Activated naive CD8-positive, alpha-beta T cell treated with anti-CD3 and anti-CD28 coated beads, Interleukin-2, amount 50 U/mL, for 24 hours (primary cell): Measurements from ENCODE around the gene UGT3A2.

Experiments used
- ATAC-seq: fragments of 150-1000 bp; cut with Tn5 transposase; one replicate; pipeline ENCODE4 v1.10.0; 2021
- DNase-seq: peaks from one replicate; pipeline ENCODE4 v3.0.0; 2021
- H3K27ac Mint-ChIP-seq: one replicate; pipeline ENCODE4 v1.8.0; 2021; ENCODE audit warnings: mild to moderate bottlenecking, mixed read lengths
- H3K27me3 Mint-ChIP-seq: one replicate; pipeline ENCODE4 v1.8.0; 2021; ENCODE audit warnings: mixed read lengths
- H3K36me3 Mint-ChIP-seq: one replicate; pipeline ENCODE4 v1.8.0; 2021; ENCODE audit warnings: low read depth, mixed read lengths
- H3K4me1 Mint-ChIP-seq: one replicate; pipeline ENCODE4 v1.8.0; 2021; ENCODE audit warnings: mixed read lengths
- H3K4me3 Mint-ChIP-seq: one replicate; pipeline ENCODE4 v1.8.0; 2021; ENCODE audit warnings: mild to moderate bottlenecking, moderate library complexity, mixed read lengths
- H3K9me3 Mint-ChIP-seq: one replicate; pipeline ENCODE4 v1.8.0; 2021; ENCODE audit warnings: mixed read lengths

Gene UGT3A2

GRCh38 chr5:36060420-36060887 is 6.2 kb downstream of the UGT3A2 start:
- no peak for DNase-seq
- no peak for ATAC-seq
- Mint-ChIP-seq H3K27me3 (peaks cover 2% of the 10 kb centered on the region), H3K9me3 (no peaks in the 10 kb centered on the region), H3K4me1 (no peaks in the 10 kb centered on the region), H3K36me3 (no peaks in the 10 kb centered on the region), H3K27ac (no peak overlapping the region), H3K4me3 (no peak overlapping the region)

GRCh38 chr5:36059571-36060419 is 6.9 kb downstream of the UGT3A2 start:
- H3K9me3 Mint-ChIP-seq = no peaks in the 10 kb centered on the region
- H3K4me1 Mint-ChIP-seq = no peaks in the 10 kb centered on the region
- H3K4me3 Mint-ChIP-seq = no peak overlapping the region
- peaks cover 2% of the 10 kb centered on the region for H3K27me3 Mint-ChIP-seq
- DNase-seq (no peak), ATAC-seq (no peak)
- H3K36me3 Mint-ChIP-seq = no peaks in the 10 kb centered on the region
- H3K27ac Mint-ChIP-seq = no peak overlapping the region

- Mint-ChIP-seq H3K27ac (no peak overlapping the region), H3K9me3 (no peaks in the 10 kb centered on the region), H3K4me1 (peaks cover 4% of the 10 kb centered on the region), H3K36me3 (no peaks in the 10 kb centered on the region), H3K4me3 (no peak overlapping the region), H3K27me3 (peaks cover 2% of the 10 kb centered on the region)
- no peak for ATAC-seq
- DNase-seq = no peak
Observed at GRCh38 chr5:36058776-36059175, 7.9 kb downstream of the UGT3A2 start.

GRCh38 chr5:36057386-36057785 is 9.3 kb downstream of the UGT3A2 start:
- Mint-ChIP-seq H3K4me3 (no peak overlapping the region), H3K27me3 (peaks cover 2% of the 10 kb centered on the region), H3K9me3 (no peaks in the 10 kb centered on the region), H3K36me3 (no peaks in the 10 kb centered on the region), H3K27ac (no peak overlapping the region), H3K4me1 (peaks cover 4% of the 10 kb centered on the region)
- ATAC-seq (no peak), DNase-seq (no peak)

- H3K27me3 Mint-ChIP-seq = peaks cover 2% of the 10 kb centered on the region
- ATAC-seq = no peak
- no peak overlapping the region for H3K27ac Mint-ChIP-seq
- H3K36me3 Mint-ChIP-seq = no peaks in the 10 kb centered on the region
- H3K4me3 Mint-ChIP-seq = no peak overlapping the region
- no peak for DNase-seq
- H3K9me3 Mint-ChIP-seq = no peaks in the 10 kb centered on the region
- H3K4me1 Mint-ChIP-seq = peaks cover 4% of the 10 kb centered on the region
Observed at GRCh38 chr5:36056422-36056821, 10.3 kb downstream of the UGT3A2 start.

GRCh38 chr5:36055984-36056383 is 10.7 kb downstream of the UGT3A2 start:
- ATAC-seq (no peak), DNase-seq (no peak)
- Mint-ChIP-seq H3K4me1 (peaks cover 4% of the 10 kb centered on the region), H3K36me3 (no peaks in the 10 kb centered on the region), H3K4me3 (no peak overlapping the region), H3K27ac (no peak overlapping the region), H3K9me3 (no peaks in the 10 kb centered on the region), H3K27me3 (peaks cover 4% of the 10 kb centered on the region)

- no peak overlapping the region for H3K27ac Mint-ChIP-seq
- ATAC-seq (no peak), DNase-seq (no peak)
- no peaks in the 10 kb centered on the region for H3K36me3 Mint-ChIP-seq
- H3K9me3 Mint-ChIP-seq = no peaks in the 10 kb centered on the region
- H3K4me3 Mint-ChIP-seq = no peak overlapping the region
- H3K4me1 Mint-ChIP-seq = peaks cover 4% of the 10 kb centered on the region
- H3K27me3 Mint-ChIP-seq = peaks cover 5% of the 10 kb centered on the region
Observed at GRCh38 chr5:36054647-36055046, 12.0 kb downstream of the UGT3A2 start.

GRCh38 chr5:36052538-36052937 is 14.1 kb downstream of the UGT3A2 start:
- no peaks in the 10 kb centered on the region for H3K36me3 Mint-ChIP-seq

GRCh38 chr5:36049949-36050348 is 16.7 kb downstream of the UGT3A2 start:
- Mint-ChIP-seq H3K27me3 (peaks cover 3% of the 10 kb centered on the region), H3K4me1 (peaks cover 4% of the 10 kb centered on the region)
- ATAC-seq = no peak

More at GRCh38 chr5:36052538-36052937, 14.1 kb downstream of the UGT3A2 start:
- Mint-ChIP-seq H3K9me3 (no peaks in the 10 kb centered on the region), H3K27ac (no peak overlapping the region), H3K4me1 (peaks cover 4% of the 10 kb centered on the region), H3K27me3 (peaks cover 5% of the 10 kb centered on the region), H3K4me3 (no peak overlapping the region)
- DNase-seq = no peak
- no peak for ATAC-seq

GRCh38 chr5:36047384-36048160 is 19.1 kb downstream of the UGT3A2 start:
- H3K9me3 Mint-ChIP-seq = no peaks in the 10 kb centered on the region
- no peaks in the 10 kb centered on the region for H3K4me1 Mint-ChIP-seq
- DNase-seq (no peak), ATAC-seq (no peak)
- no peak overlapping the region for H3K4me3 Mint-ChIP-seq
- no peak overlapping the region for H3K27ac Mint-ChIP-seq
- peaks cover 3% of the 10 kb centered on the region for H3K27me3 Mint-ChIP-seq
- no peaks in the 10 kb centered on the region for H3K36me3 Mint-ChIP-seq

More at GRCh38 chr5:36049949-36050348, 16.7 kb downstream of the UGT3A2 start:
- Mint-ChIP-seq H3K27ac (no peak overlapping the region), H3K9me3 (no peaks in the 10 kb centered on the region), H3K4me3 (no peak overlapping the region), H3K36me3 (no peaks in the 10 kb centered on the region)
- DNase-seq = no peak

- no peaks in the 10 kb centered on the region for H3K9me3 Mint-ChIP-seq
- no peaks in the 10 kb centered on the region for H3K36me3 Mint-ChIP-seq
- no peak overlapping the region for H3K4me3 Mint-ChIP-seq
- no peak for DNase-seq
- no peaks in the 10 kb centered on the region for H3K4me1 Mint-ChIP-seq
- ATAC-seq = no peak
- no peak overlapping the region for H3K27ac Mint-ChIP-seq
- H3K27me3 Mint-ChIP-seq = peaks cover 2% of the 10 kb centered on the region
Observed at GRCh38 chr5:36045895-36046294, 20.8 kb downstream of the UGT3A2 start.

- no peak for ATAC-seq
- Mint-ChIP-seq H3K4me1 (no peaks in the 10 kb centered on the region), H3K36me3 (no peaks in the 10 kb centered on the region), H3K27me3 (peaks cover 1% of the 10 kb centered on the region), H3K9me3 (no peaks in the 10 kb centered on the region), H3K4me3 (no peak overlapping the region), H3K27ac (no peak overlapping the region)
- no peak for DNase-seq
Observed at GRCh38 chr5:36041537-36041845, 25.2 kb downstream of the UGT3A2 start.

- Mint-ChIP-seq H3K27ac (no peak overlapping the region), H3K36me3 (no peaks in the 10 kb centered on the region), H3K9me3 (no peaks in the 10 kb centered on the region), H3K4me1 (no peaks in the 10 kb centered on the region), H3K4me3 (no peak overlapping the region), H3K27me3 (peaks cover 1% of the 10 kb centered on the region)
- no peak for DNase-seq
- no peak for ATAC-seq
Observed at GRCh38 chr5:36040651-36041536, 25.8 kb downstream of the UGT3A2 start.

- H3K9me3 Mint-ChIP-seq = no peaks in the 10 kb centered on the region
- H3K27me3 Mint-ChIP-seq = no peaks in the 10 kb centered on the region
- DNase-seq (no peak), ATAC-seq (no peak)
- no peaks in the 10 kb centered on the region for H3K4me1 Mint-ChIP-seq
- H3K36me3 Mint-ChIP-seq = no peaks in the 10 kb centered on the region
- H3K4me3 Mint-ChIP-seq = no peak overlapping the region
- H3K27ac Mint-ChIP-seq = no peak overlapping the region
Observed at GRCh38 chr5:36035696-36036095, 31.0 kb downstream of the UGT3A2 start.
